HepG2 (cell line): ENCODE results near the gene E2F3. TPM values are rescaled to one million over a fixed set of nuclear protein-coding genes. Genes with fewer than 3 reads are reported as not detected.

Source experiments
- ARID4A ChIP-seq: sonication (generic); formaldehyde crosslinking; IDR thresholded peaks from 2 replicates; pipeline ENCODE4 v1.5.0; 2020; ENCODE audit warnings: mild to moderate bottlenecking, missing genetic modification reagents, borderline replicate concordance
- EP300 ChIP-seq, 3 experiments: sonication (generic) in 1 of 3; formaldehyde crosslinking in 1 of 3; IDR thresholded peaks; 2 replicates each; pipeline versions ENCODE4 v1.5.1 to v1.6.1; 2011 to 2020; ENCODE audit warnings: low read depth in 2 of 3, low read length in 2 of 3, borderline replicate concordance in 1 of 3, improper control_type of control experiment in 1 of 3, mild to moderate bottlenecking in 1 of 3, missing genetic modification reagents in 1 of 3, moderate library complexity in 1 of 3
- HMGXB3 ChIP-seq: sonication (generic); formaldehyde crosslinking; IDR thresholded peaks from 2 replicates; pipeline ENCODE4 v1.4.0; 2020; ENCODE audit warnings: missing genetic modification reagents, borderline replicate concordance
- HNF1A ChIP-seq, 2 experiments: sonication (generic) in 1 of 2; formaldehyde crosslinking in 1 of 2; IDR thresholded peaks; 2 replicates each; pipeline versions ENCODE4 v1.4.0 to v1.6.1; 2016 to 2020; ENCODE audit warnings: borderline replicate concordance in 1 of 2, low read depth in 1 of 2, mild to moderate bottlenecking in 1 of 2, missing genetic modification reagents in 1 of 2
- THRA ChIP-seq: sonication (generic); formaldehyde crosslinking; IDR thresholded peaks from 2 replicates; pipeline ENCODE4 v1.4.0; 2020; ENCODE audit warnings: missing genetic modification reagents, borderline replicate concordance
- ZEB1 ChIP-seq: IDR thresholded peaks from 2 replicates; pipeline ENCODE4 v1.6.1; 2012; ENCODE audit warnings: mild to moderate bottlenecking, low read depth, inconsistent platforms; ENCODE audit not compliant: insufficient replicate concordance
- ZFP41 ChIP-seq: sonication (generic); formaldehyde crosslinking; IDR thresholded peaks from 2 replicates; pipeline ENCODE4 v1.4.0; 2020; ENCODE audit warnings: mild to moderate bottlenecking, missing genetic modification reagents, borderline replicate concordance
- ZNF234 ChIP-seq: sonication (generic); formaldehyde crosslinking; conservative IDR thresholded peaks from 2 replicates; pipeline ENCODE4 v1.5.1; 2020; ENCODE audit warnings: mild to moderate bottlenecking, missing genetic modification reagents
- ZNF513 ChIP-seq: sonication (generic); formaldehyde crosslinking; conservative IDR thresholded peaks from 2 replicates; pipeline ENCODE4 v1.5.0; 2020; ENCODE audit warnings: missing genetic modification reagents
- polyA plus RNA-seq, 8 experiments: library from polyadenylated mRNA; depleted of rRNA in 3 of 8; stranded (reverse) in 7 of 8; unstranded in 1 of 8; fragments of >200 nt; fragmentation: Illumina TruSeq in 4 of 8; extraction: Trizol in 4 of 8; gene quantifications; 2 replicates each; pipeline versions ENCODE4 v1.2.1 to v1.2.3, GENCODE V29; 2011 to 2016; ENCODE audit warnings: low read depth in 4 of 8, missing spikeins in 1 of 8, mixed read lengths in 1 of 8; ENCODE audit not compliant: insufficient read depth in 1 of 8
- total RNA-seq, 5 experiments: library from RNA; depleted of rRNA; stranded (reverse); fragments of >200 nt; fragmentation: Illumina TruSeq; extraction: Trizol; gene quantifications; 2 replicates each; pipeline ENCODE4 v1.2.3, GENCODE V29; 2016; ENCODE audit warnings: low read depth in 1 of 5

Gene E2F3
- total and polyA plus RNA-seq, 2 of the 13 experiments (the other 11 are each of a cell fraction or from before 2014, with no cell fraction given) = 8.5 to 12.7 TPM

- no peak for TF ChIP-seq ZEB1
- no peak for TF ChIP-seq ZNF234 (CRISPR knock-in tag)
- no peak for TF ChIP-seq HMGXB3 (CRISPR knock-in tag)
- TF ChIP-seq THRA (CRISPR knock-in tag) = no peak
- TF ChIP-seq HNF1A (IDR thresholded peaks at IDR 0.05; ENCODE audit: low read depth) = no peak
- no peak for TF ChIP-seq HNF1A (CRISPR knock-in tag; IDR thresholded peaks at IDR 0.05; ENCODE audit: borderline replicate concordance)
- TF ChIP-seq ARID4A (CRISPR knock-in tag) = peak; percentile 14; the same call in 1 of the 2 replicates
- TF ChIP-seq ZNF513 (CRISPR knock-in tag) = no peak
- no peak for TF ChIP-seq ZFP41
- no peak for TF ChIP-seq EP300 (IDR thresholded peaks at IDR 0.05; ENCODE audit: low read depth in 2 of 2, low read length in 2 of 2)
- TF ChIP-seq EP300 (CRISPR knock-in tag; IDR thresholded peaks at IDR 0.05; ENCODE audit: borderline replicate concordance) = no peak
Measured at GRCh38 chr6:20403766-20404640, 2.3 kb downstream of the E2F3 start (continued).
